ENCODE results near the gene ELP6. TPM values are rescaled to one million over a fixed set of nuclear protein-coding genes. Genes with fewer than 3 reads are reported as not detected.

ELP6 gene
- total and polyA plus RNA-seq, 2 donors (not counting 1 experiment from before 2014, with no cell fraction given): 29.4 to 32.0 TPM

DNA sequence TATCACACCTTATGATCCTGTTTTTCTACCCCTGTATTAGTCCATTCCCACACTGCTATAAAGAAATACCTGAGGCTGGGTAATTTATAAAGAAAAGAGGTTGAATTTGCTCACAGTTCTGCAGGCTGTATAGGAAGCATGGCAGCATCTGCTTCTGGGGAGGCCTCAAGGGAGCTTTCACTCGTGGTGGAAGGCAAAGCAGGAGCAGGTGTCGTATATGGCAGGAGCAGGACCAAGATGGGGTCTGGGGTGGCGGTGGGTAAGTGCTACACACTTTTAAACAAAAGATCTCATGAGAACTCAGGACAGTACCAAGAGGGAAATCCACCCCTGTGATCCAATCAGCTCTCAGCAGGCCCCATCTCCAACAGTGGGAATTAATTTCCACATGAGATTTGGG is 22.3 kb downstream of the ELP6 start:
- H3K4me3 Mint-ChIP-seq: peak overlapping the region; percentile 61
- ChIA-PET CTCF (interaction anchor here (1.2 kb wide), 1 partner anchor 14 kb away, joined by 5 read pairs; no protein-coding TSS in a partner anchor), POLR2A (no interaction called here)
- H3K27me3 ChIP-seq (replicated peaks in 1 of 4; ENCODE audit: control extremely low read depth in 1 of 4, control insufficient read depth in 3 of 4, insufficient read depth in 4 of 4, low read length in 3 of 4): no peaks in the 10 kb centered on the region
- H3K36me3 ChIP-seq (replicated peaks in 1 of 2; ENCODE audit: control extremely low read depth in 1 of 2, control insufficient read depth in 1 of 2, extremely low read depth in 1 of 2, insufficient read depth in 2 of 2, low read length in 1 of 2): peaks cover 0 to 16% of the 10 kb centered on the region in 2 experiments
- H3K9ac ChIP-seq (ENCODE audit: low read length): no peak overlapping the region
- H3K4me1 Mint-ChIP-seq: peaks cover 25% of the 10 kb centered on the region
- H4K20me1 ChIP-seq (ENCODE audit: control insufficient read depth, insufficient read depth, low read length, poor library complexity, severe bottlenecking): no peaks in the 10 kb centered on the region
- TF ChIP-seq EZH2 (IDR thresholded peaks at IDR 0.05; ENCODE audit: borderline replicate concordance, insufficient read depth, low read depth, low read length, poor library complexity, severe bottlenecking): no peak
- TF ChIP-seq, protein P1, sequence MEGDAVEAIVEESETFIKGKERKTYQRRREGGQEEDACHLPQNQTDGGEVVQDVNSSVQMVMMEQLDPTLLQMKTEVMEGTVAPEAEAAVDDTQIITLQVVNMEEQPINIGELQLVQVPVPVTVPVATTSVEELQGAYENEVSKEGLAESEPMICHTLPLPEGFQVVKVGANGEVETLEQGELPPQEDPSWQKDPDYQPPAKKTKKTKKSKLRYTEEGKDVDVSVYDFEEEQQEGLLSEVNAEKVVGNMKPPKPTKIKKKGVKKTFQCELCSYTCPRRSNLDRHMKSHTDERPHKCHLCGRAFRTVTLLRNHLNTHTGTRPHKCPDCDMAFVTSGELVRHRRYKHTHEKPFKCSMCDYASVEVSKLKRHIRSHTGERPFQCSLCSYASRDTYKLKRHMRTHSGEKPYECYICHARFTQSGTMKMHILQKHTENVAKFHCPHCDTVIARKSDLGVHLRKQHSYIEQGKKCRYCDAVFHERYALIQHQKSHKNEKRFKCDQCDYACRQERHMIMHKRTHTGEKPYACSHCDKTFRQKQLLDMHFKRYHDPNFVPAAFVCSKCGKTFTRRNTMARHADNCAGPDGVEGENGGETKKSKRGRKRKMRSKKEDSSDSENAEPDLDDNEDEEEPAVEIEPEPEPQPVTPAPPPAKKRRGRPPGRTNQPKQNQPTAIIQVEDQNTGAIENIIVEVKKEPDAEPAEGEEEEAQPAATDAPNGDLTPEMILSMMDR (IDR thresholded peaks at IDR 0.05): no peak
- intact Hi-C loops (cut with micrococcal nuclease): no loop called here
- 36% methylated on average over 2 of the region's 3 CpGs for WGBS (ENCODE audit: insufficient coverage)
- H3K27ac ChIP-seq (ENCODE audit: low read length in 2 of 2): peak overlapping the region; percentile 20 to 23
- no peaks in the 10 kb centered on the region for H3K79me2 ChIP-seq (ENCODE audit: control insufficient read depth, insufficient read depth, low read length)
- H3K27me3 Mint-ChIP-seq: no peaks in the 10 kb centered on the region
- H2AFZ ChIP-seq (ENCODE audit: insufficient read depth, low read depth, low read length, poor library complexity, severe bottlenecking): peak overlapping the region; percentile 44
- DNase-seq: peak; percentile 15
- H3K9me3 Mint-ChIP-seq (ENCODE audit: insufficient read depth): no peaks in the 10 kb centered on the region
- peaks cover 25 to 31% of the 10 kb centered on the region in 2 donors for H3K4me1 ChIP-seq (ENCODE audit: control insufficient read depth in 2 of 2, insufficient read depth in 2 of 2, low read length in 2 of 2)
- H3K9me3 ChIP-seq (ENCODE audit: control extremely low read depth in 1 of 3, control insufficient read depth in 2 of 3, insufficient read depth in 1 of 3, low read length in 2 of 3): no peaks in the 10 kb centered on the region
- peak; percentile 33 for ATAC-seq (ENCODE audit: low read depth)
- H3K27ac Mint-ChIP-seq: peak overlapping the region; percentile 71
- H3K4me3 ChIP-seq (ENCODE audit: control extremely low read depth in 1 of 5, extremely low read depth in 1 of 5, insufficient read depth in 1 of 5, low read depth in 2 of 5, low read length in 4 of 5): no peak overlapping the region
- peak overlapping the region; percentile 49 for H3K4me2 ChIP-seq (replicated peaks; ENCODE audit: low read depth, low read length, poor library complexity, severe bottlenecking)

DNA sequence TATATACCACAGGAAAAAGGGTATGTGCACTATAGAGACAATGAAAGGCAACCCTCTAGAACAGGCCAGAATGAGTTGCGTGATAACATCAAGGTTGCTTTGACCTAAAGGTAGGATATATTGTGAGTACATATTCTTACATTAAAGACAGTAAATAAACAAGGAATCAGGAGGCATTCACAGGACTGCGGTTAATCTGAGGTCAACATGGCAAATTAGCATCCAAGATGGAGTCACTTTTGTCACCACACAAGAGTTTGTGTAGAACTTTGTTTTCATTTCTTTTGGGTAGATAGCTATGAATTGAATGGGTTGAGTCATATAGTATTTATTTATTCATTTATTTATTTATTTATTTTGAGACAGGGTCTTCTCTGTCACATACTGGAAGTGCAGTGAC is 26.2 kb downstream of the ELP6 start:
- H3K27me3 ChIP-seq (replicated peaks in 1 of 4; ENCODE audit: control extremely low read depth in 1 of 4, control insufficient read depth in 3 of 4, insufficient read depth in 4 of 4, low read length in 3 of 4): no peaks in the 10 kb centered on the region
- H3K36me3 ChIP-seq (replicated peaks in 1 of 2; ENCODE audit: control extremely low read depth in 1 of 2, control insufficient read depth in 1 of 2, extremely low read depth in 1 of 2, insufficient read depth in 2 of 2, low read length in 1 of 2): peaks cover 1 to 3% of the 10 kb centered on the region in 2 experiments
- no peak overlapping the region for H3K9ac ChIP-seq (ENCODE audit: low read length)
- no peaks in the 10 kb centered on the region for H3K9me3 Mint-ChIP-seq (ENCODE audit: insufficient read depth)
- no peaks in the 10 kb centered on the region for H4K20me1 ChIP-seq (ENCODE audit: control insufficient read depth, insufficient read depth, low read length, poor library complexity, severe bottlenecking)
- no CpG with 5 or more reads among the region's 2 CpGs for WGBS (ENCODE audit: insufficient coverage)
- no peaks in the 10 kb centered on the region for H3K9me3 ChIP-seq (ENCODE audit: control extremely low read depth in 1 of 3, control insufficient read depth in 2 of 3, insufficient read depth in 1 of 3, low read length in 2 of 3)
- ChIA-PET CTCF (interaction anchor here (0.6 kb wide), 1 partner anchor 268 kb away, joined by 3 read pairs; no protein-coding TSS in a partner anchor), POLR2A (no interaction called here)
- H3K79me2 ChIP-seq (ENCODE audit: control insufficient read depth, insufficient read depth, low read length): no peaks in the 10 kb centered on the region
- peaks cover 11% of the 10 kb centered on the region for H3K4me1 Mint-ChIP-seq
- H3K4me3 ChIP-seq (ENCODE audit: control extremely low read depth in 1 of 5, extremely low read depth in 1 of 5, insufficient read depth in 1 of 5, low read depth in 2 of 5, low read length in 4 of 5): no peak overlapping the region
- H3K4me3 Mint-ChIP-seq: no peak overlapping the region
- H2AFZ ChIP-seq (ENCODE audit: insufficient read depth, low read depth, low read length, poor library complexity, severe bottlenecking): no peak overlapping the region
- no peak overlapping the region for H3K27ac ChIP-seq (ENCODE audit: low read length in 2 of 2)
- no peak overlapping the region for H3K27ac Mint-ChIP-seq
- TF ChIP-seq, protein P1 (IDR thresholded peaks at IDR 0.05): no peak
- no peak for TF ChIP-seq EZH2 (IDR thresholded peaks at IDR 0.05; ENCODE audit: borderline replicate concordance, insufficient read depth, low read depth, low read length, poor library complexity, severe bottlenecking)
- no peaks in the 10 kb centered on the region for H3K27me3 Mint-ChIP-seq
- no peak overlapping the region for H3K4me2 ChIP-seq (replicated peaks; ENCODE audit: low read depth, low read length, poor library complexity, severe bottlenecking)
- ATAC-seq (ENCODE audit: low read depth): no peak
- H3K4me1 ChIP-seq (ENCODE audit: control insufficient read depth in 2 of 2, insufficient read depth in 2 of 2, low read length in 2 of 2): peaks cover 12 to 20% of the 10 kb centered on the region in 2 donors
- intact Hi-C loops (cut with micrococcal nuclease): no loop called here
- DNase-seq: no peak

All from B cell (primary cell).